Spleen (tissue), 7 donors: ENCODE data around the gene PIK3C3.

Experiments
- POLR2AphosphoS5 ChIP-seq, 3 donors: sonication (generic); formaldehyde crosslinking; IDR thresholded peaks; one replicate each; pipeline ENCODE4 v1.5.1; 2017; ENCODE audit warnings: antibody characterized with exemption in 3 of 3
- TF ChIP-seq, protein P1 (sequence below), 11 experiments: fragments of 200-600 bp in 7 of 11; fragments of 450-650 bp in 4 of 11; sonication (generic) in 4 of 11; IDR thresholded peaks in 8 of 11; conservative IDR thresholded peaks in 3 of 11; 1 replicate in 7 of 11; 2 replicates in 4 of 11; pipeline versions ENCODE4 v1.4.0 to v1.8.0; 2016 to 2021; ENCODE audit warnings: antibody characterized with exemption in 11 of 11, inconsistent platforms in 4 of 11, mild to moderate bottlenecking in 1 of 11
- donor health status: DM: no; HTN: no; CAD: no; lungs with moderate emphysema.
- donor health status: DM: no; HTN: no; CAD: no.
- donor health status: DM: no; HTN: no; CAD: no.

- no peak for TF ChIP-seq POLR2AphosphoS5 (IDR thresholded peaks at IDR 0.05)
- TF ChIP-seq, protein P1, sequence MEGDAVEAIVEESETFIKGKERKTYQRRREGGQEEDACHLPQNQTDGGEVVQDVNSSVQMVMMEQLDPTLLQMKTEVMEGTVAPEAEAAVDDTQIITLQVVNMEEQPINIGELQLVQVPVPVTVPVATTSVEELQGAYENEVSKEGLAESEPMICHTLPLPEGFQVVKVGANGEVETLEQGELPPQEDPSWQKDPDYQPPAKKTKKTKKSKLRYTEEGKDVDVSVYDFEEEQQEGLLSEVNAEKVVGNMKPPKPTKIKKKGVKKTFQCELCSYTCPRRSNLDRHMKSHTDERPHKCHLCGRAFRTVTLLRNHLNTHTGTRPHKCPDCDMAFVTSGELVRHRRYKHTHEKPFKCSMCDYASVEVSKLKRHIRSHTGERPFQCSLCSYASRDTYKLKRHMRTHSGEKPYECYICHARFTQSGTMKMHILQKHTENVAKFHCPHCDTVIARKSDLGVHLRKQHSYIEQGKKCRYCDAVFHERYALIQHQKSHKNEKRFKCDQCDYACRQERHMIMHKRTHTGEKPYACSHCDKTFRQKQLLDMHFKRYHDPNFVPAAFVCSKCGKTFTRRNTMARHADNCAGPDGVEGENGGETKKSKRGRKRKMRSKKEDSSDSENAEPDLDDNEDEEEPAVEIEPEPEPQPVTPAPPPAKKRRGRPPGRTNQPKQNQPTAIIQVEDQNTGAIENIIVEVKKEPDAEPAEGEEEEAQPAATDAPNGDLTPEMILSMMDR (IDR thresholded peaks at IDR 0.05 in 8 of 11, conservative IDR thresholded peaks at IDR 0.05 in 3 of 11) = no peak
Observed at GRCh38 chr18:42068030-42068429, 113.0 kb downstream of the PIK3C3 start.
